ENCODE results near the gene GPR107.

DNA sequence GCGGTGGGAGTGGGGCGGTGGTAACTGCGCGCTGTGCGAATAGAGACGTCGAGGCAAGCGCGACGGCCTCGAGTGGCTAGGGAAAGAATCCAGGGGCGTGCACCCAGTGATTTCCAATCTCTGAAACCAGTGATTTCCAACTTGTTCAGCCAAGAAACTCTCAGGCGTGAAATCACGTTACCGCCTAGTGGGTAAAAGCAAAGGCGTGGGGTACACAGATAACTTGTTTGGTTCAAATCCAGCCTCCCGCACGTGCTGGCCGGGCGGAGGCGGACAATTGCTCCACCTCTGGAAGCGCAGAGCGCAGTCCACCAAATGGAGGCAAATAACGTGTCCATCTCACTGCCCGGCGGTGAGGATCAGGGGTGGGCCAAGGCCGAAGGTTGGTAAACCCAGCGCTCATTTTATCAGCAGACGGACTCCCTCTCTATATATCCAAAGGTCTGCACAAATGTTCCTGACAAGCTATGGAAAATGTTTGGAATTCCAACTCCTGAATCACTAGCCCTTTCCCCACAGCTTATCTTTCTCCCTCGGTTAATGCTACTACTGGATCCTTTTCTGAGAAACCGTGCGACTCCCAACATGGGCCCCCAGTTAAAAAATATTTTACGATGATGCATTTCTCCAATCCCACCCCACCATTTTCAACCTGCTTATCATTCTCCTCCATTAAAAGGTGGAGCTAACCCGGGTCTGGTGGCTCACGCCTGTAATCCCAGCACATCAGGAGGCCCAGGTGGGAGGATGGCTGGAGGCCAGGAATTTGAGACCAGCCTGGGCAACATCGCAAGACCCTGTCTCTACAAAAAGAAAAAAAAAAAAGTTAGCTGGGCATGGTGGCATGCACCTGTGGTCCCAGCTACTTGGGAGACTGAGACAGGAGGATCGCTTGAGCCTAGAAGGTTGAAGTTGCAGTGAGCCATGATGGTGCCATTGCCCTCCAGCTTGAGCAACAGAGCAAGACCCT, 9.8 kb upstream of the GPR107 start:
- TF ChIP-seq CSDC2 (CRISPR knock-in tag; IDR thresholded peaks at IDR 0.05) (no peak), TCF4 (CRISPR knock-in tag; IDR thresholded peaks at IDR 0.05; ENCODE audit: borderline replicate concordance) (no peak), GLIS3 (CRISPR knock-in tag; IDR thresholded peaks at IDR 0.05) (no peak)
- TF ChIP-seq, protein P1, sequence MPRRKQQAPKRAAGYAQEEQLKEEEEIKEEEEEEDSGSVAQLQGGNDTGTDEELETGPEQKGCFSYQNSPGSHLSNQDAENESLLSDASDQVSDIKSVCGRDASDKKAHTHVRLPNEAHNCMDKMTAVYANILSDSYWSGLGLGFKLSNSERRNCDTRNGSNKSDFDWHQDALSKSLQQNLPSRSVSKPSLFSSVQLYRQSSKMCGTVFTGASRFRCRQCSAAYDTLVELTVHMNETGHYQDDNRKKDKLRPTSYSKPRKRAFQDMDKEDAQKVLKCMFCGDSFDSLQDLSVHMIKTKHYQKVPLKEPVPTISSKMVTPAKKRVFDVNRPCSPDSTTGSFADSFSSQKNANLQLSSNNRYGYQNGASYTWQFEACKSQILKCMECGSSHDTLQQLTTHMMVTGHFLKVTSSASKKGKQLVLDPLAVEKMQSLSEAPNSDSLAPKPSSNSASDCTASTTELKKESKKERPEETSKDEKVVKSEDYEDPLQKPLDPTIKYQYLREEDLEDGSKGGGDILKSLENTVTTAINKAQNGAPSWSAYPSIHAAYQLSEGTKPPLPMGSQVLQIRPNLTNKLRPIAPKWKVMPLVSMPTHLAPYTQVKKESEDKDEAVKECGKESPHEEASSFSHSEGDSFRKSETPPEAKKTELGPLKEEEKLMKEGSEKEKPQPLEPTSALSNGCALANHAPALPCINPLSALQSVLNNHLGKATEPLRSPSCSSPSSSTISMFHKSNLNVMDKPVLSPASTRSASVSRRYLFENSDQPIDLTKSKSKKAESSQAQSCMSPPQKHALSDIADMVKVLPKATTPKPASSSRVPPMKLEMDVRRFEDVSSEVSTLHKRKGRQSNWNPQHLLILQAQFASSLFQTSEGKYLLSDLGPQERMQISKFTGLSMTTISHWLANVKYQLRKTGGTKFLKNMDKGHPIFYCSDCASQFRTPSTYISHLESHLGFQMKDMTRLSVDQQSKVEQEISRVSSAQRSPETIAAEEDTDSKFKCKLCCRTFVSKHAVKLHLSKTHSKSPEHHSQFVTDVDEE (CRISPR knock-in tag; IDR thresholded peaks at IDR 0.05) = no peak
